Right lobe of liver (tissue), 6 donors: Measurements from ENCODE around the gene AXIN1. TPM values are rescaled to one million over a fixed set of nuclear protein-coding genes. Genes with fewer than 3 reads are reported as not detected.

ENCODE experiments used
- ATAC-seq, 4 donors: fragments of 200-7000 bp; cut with Tn5 transposase; one replicate each; pipeline ENCODE4 v1.9.1; 2020; ENCODE audit warnings: mild to moderate bottlenecking in 4 of 4, moderate library complexity in 4 of 4
- DNase-seq, 3 donors: peaks; one replicate each; pipeline ENCODE4 v3.0.0-alpha.2; 2020
- H3K27ac ChIP-seq, 3 donors: fragments of 200-600 bp; one replicate each; pipeline ENCODE4 v1.8.0; 2022
- H3K27me3 ChIP-seq, 2 donors: fragments of 200-600 bp; one replicate each; pipeline ENCODE4 v1.8.0; 2022
- H3K36me3 ChIP-seq, 4 donors: fragments of 200-600 bp; sonication (generic) in 1 of 4; one replicate each; pipeline versions ENCODE4 v1.5.1 to v1.8.0; 2017 to 2022; ENCODE audit warnings: control low read depth in 1 of 4
- H3K4me1 ChIP-seq, 4 donors: fragments of 200-600 bp; sonication (generic) in 1 of 4; one replicate each; pipeline versions ENCODE4 v1.5.1 to v1.8.0; 2017 to 2022; ENCODE audit warnings: control low read depth in 1 of 4
- H3K4me3 ChIP-seq, 3 donors: fragments of 200-600 bp; one replicate each; pipeline ENCODE4 v1.8.0; 2022
- H3K9me3 ChIP-seq, 4 donors: fragments of 200-600 bp; sonication (generic) in 1 of 4; one replicate each; pipeline versions ENCODE4 v1.5.1 to v1.8.0; 2017 to 2022; ENCODE audit warnings: control low read depth in 1 of 4
- POLR2A ChIP-seq: fragments of 450-650 bp; IDR thresholded peaks from one replicate; pipeline ENCODE4 v1.6.1; 2017; ENCODE audit warnings: antibody characterized with exemption, mild to moderate bottlenecking
- WGBS: methylation state at CpG from one replicate; pipeline ENCODE4 v1.1.6; 2018; ENCODE audit warnings: low coverage, low lambda C conversion rate; ENCODE audit not compliant: insufficient coverage; ENCODE audit errors: missing lambda C conversion rate; 5-methylcytosine and 5-hydroxymethylcytosine counted together
- intact Hi-C, 2 donors: fragments of 100-400 bp; cut with DNase I; formaldehyde crosslinking; loops; one replicate each; pipeline versions ENCODE4 v1.11.2 to v1.14.1; 2022
- total RNA-seq, 6 experiments: library from RNA; depleted of rRNA in 2 of 6; stranded (reverse); fragments of >200 nt in 2 of 6; fragmentation: NEBNext Ultra II Directional in 3 of 6; extraction: Animal tissue kit (Norgen Biotek cat#: 25700) in 3 of 6; gene quantifications; one replicate each; pipeline versions ENCODE4 v1.1.0 to v1.2.4, GENCODE V29; 2016 to 2023
- TF ChIP-seq, protein P1 (sequence below), 4 donors: fragments of 200-600 bp in 3 of 4; fragments of 450-650 bp in 1 of 4; IDR thresholded peaks; one replicate each; pipeline versions ENCODE4 v1.5.1 to v1.8.0; 2016 to 2022; ENCODE audit warnings: antibody characterized with exemption in 4 of 4, mild to moderate bottlenecking in 2 of 4
- donor health status: DM: no; HTN: yes; CAD: no.
- donor health status: DM: no; HTN: no; CAD: no.
- donor health status: DM: no; HTN: no; CAD: no.
- donor health status: DM: no; HTN: yes; CAD: no.
- donor health status: DM: no; HTN: yes; CAD: no.

AXIN1 gene
- total RNA-seq, 6 experiments from 2014 or later: 5.5 to 17.4 (median 9.4) TPM

DNA sequence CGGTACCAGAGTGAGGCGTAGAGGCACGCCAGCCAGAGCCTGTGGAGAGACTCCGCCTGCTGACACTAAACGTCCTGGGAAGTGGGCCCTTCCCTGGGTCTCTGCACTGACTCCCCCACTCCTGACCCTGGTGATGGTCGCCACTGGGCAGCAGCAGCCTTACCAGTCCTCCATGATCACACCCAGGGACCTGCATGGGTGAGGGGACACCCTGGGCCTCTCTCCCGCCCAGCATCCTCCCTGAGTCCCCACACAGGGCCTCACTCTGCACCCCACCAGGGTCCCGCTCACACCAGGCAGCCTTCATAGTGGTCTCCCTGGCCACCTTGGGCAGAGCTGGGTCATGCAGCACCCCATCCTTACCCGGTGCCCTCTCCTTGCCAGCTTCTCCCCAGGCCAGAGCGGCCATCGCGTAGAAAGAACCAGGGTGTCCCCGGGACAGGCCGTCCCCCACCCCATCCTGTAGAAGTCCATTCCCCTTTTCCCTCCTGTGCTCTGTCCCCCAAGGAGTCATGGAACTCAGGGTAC is 87.5 kb downstream of the AXIN1 start:
- Histone ChIP-seq H3K36me3 (peaks cover 0 to 27% (median 1%) of the 10 kb centered on the region in 4 donors), H3K4me1 (no peaks in the 10 kb centered on the region), H3K4me3 (no peak overlapping the region), H3K9me3 (no peaks in the 10 kb centered on the region), H3K27ac (no peak overlapping the region), H3K27me3 (no peaks in the 10 kb centered on the region)
- no peak for TF ChIP-seq POLR2A
- TF ChIP-seq, protein P1, sequence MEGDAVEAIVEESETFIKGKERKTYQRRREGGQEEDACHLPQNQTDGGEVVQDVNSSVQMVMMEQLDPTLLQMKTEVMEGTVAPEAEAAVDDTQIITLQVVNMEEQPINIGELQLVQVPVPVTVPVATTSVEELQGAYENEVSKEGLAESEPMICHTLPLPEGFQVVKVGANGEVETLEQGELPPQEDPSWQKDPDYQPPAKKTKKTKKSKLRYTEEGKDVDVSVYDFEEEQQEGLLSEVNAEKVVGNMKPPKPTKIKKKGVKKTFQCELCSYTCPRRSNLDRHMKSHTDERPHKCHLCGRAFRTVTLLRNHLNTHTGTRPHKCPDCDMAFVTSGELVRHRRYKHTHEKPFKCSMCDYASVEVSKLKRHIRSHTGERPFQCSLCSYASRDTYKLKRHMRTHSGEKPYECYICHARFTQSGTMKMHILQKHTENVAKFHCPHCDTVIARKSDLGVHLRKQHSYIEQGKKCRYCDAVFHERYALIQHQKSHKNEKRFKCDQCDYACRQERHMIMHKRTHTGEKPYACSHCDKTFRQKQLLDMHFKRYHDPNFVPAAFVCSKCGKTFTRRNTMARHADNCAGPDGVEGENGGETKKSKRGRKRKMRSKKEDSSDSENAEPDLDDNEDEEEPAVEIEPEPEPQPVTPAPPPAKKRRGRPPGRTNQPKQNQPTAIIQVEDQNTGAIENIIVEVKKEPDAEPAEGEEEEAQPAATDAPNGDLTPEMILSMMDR (IDR thresholded peaks at IDR 0.05): no peak
- 100% methylated on average over 1 of the region's 14 CpGs for WGBS
- DNase-seq: peak in 1 of 3 donors; percentile 42
- intact Hi-C loops: no loop called here
- no peak for ATAC-seq

DNA sequence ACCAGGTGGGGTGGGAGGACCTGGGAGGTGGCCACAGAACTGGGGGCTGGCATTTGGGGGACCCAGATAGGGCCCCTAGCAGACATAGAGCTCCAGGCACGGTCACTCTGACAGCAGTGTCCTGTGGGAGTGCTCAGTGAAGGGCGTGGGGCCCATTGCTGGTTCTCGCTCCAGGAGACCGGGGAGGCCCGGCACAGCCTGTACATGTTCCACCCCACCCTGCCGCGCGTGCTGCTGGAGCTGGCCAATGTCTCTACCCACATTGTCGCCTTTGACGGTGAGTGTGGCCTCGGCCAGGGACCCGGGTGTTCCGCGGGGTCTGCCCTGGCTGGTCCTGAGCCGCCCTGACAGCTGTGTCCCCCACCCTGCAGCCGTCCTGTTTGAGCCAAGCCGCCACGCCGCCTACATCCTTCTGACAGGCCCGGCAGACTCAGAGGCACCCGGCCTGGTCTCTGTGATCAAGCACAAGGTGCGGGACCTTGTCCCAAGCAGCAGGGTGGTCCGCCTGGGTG is 88.0 kb downstream of the AXIN1 start:
- H3K36me3 ChIP-seq: peaks cover 0 to 32% (median 1%) of the 10 kb centered on the region in 4 donors
- WGBS: no CpG with 5 or more reads among the region's 23 CpGs
- no peak for TF ChIP-seq POLR2A
- TF ChIP-seq, protein P1 (IDR thresholded peaks at IDR 0.05): no peak

DNA sequence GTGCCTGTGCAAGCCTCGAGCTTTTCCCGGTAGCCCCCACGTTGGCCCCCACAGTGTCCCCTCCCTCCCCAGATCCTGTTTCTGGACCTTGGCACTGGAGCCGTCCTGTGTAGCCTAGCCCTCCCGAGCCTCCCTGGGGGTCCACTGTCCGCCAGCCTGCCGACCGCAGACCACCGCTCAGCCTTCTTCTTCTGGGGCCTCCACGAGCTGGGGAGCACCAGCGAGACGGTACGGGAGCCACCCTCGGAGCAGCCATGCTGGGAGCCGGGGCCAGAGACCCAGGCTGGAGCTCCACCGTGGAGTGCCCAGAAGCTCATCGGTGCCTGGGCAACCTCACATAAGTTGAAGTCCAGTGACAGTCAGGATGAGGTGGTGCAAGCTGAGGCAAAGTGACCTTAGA is 88.6 kb downstream of the AXIN1 start:
- peaks cover 0 to 32% (median 2%) of the 10 kb centered on the region in 4 donors for H3K36me3 ChIP-seq
- WGBS: 93% methylated on average over 7 of the region's 17 CpGs
- DNase-seq: peak in 1 of 3 donors; percentile 19

More for the DNA sequence above, 88.0 kb downstream of the AXIN1 start:
- Histone ChIP-seq H3K4me1 (no peaks in the 10 kb centered on the region), H3K9me3 (no peaks in the 10 kb centered on the region), H3K27ac (no peak overlapping the region), H3K27me3 (no peaks in the 10 kb centered on the region), H3K4me3 (no peak overlapping the region)
- DNase-seq (peak in 1 of 3 donors; percentile 14), ATAC-seq (no peak)
- intact Hi-C loops: no loop called here

DNA sequence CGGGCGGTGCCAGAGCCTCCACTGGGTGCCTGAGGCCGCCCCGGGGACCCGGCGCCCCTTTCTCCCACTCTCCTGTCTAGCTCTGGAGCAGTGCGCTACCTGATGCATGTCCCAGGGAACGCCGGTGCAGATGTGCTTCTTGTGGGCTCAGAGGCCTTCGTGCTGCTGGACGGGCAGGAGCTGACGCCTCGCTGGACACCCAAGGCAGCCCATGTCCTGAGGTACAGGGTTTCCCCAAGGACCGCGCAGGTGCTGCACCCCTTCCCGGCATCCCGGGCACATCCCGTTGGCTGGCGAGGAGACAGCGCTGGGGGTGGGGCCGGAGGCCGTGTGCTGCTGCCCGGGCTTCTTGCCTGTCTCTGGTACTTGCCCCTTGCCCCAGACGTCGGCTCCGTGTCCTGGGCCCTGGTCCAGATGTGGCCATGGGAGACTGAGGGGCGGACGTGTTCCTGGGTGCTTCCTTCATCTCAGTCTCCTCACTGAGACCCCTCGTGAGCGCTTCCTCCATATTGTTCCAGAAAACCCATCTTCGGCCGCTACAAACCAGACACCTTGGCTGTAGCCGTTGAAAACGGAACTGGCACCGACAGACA is 89.2 kb downstream of the AXIN1 start:
- no peaks in the 10 kb centered on the region for H3K4me1 ChIP-seq
- H3K4me3 ChIP-seq: no peak overlapping the region
- peaks cover 0 to 32% (median 2%) of the 10 kb centered on the region in 4 donors for H3K36me3 ChIP-seq
- no peak for DNase-seq
- TF ChIP-seq, protein P1 (IDR thresholded peaks at IDR 0.05): no peak
- TF ChIP-seq POLR2A: no peak
- intact Hi-C loops: no loop called here
- H3K27ac ChIP-seq: no peak overlapping the region
- no peak for ATAC-seq
- H3K27me3 ChIP-seq: no peaks in the 10 kb centered on the region
- H3K9me3 ChIP-seq: no peaks in the 10 kb centered on the region
- 89% methylated on average over 14 of the region's 35 CpGs for WGBS

More for the DNA sequence above, 88.6 kb downstream of the AXIN1 start:
- no peaks in the 10 kb centered on the region for H3K9me3 ChIP-seq
- ATAC-seq: no peak
- TF ChIP-seq POLR2A: no peak
- TF ChIP-seq, protein P1 (IDR thresholded peaks at IDR 0.05): no peak
- intact Hi-C loops: no loop called here
- no peak overlapping the region for H3K4me3 ChIP-seq
- no peaks in the 10 kb centered on the region for H3K4me1 ChIP-seq
- H3K27ac ChIP-seq: no peak overlapping the region
- no peaks in the 10 kb centered on the region for H3K27me3 ChIP-seq
